GM12878 (cell line): Measurements from ENCODE around the gene INSYN2B. TPM values are rescaled to one million over a fixed set of nuclear protein-coding genes. Genes with fewer than 3 reads are reported as not detected.

Source experiments
- ATAC-seq: fragments of 200-7000 bp; cut with Tn5 transposase; 3 replicates; pipeline ENCODE4 v1.9.1; 2020; ENCODE audit warnings: mild to moderate bottlenecking, moderate library complexity
- BruUV-seq: library from RNA; stranded (reverse); fragments of 400-500 nt; replicated peaks from 2 replicates; lab custom pipeline; 2021; lab: Mats Ljungman, UMichigan
- CTCF ChIA-PET: fragments of 300-600 bp; sonication (Branson Sonifier 250); formaldehyde crosslinking; extraction: SDS; loops from one replicate; lab custom pipeline; 2021; ENCODE audit warnings: inconsistent platforms; lab: Yijun Ruan, JAX
- POLR2A ChIA-PET: fragments of 350-600 bp; formaldehyde crosslinking; extraction: SDS; loops from one replicate; lab custom pipeline; 2021; ENCODE audit warnings: inconsistent platforms; lab: Charles Lee
- RAD21 ChIA-PET: fragments of 300-600 bp; sonication (Branson Sonifier 250); formaldehyde crosslinking; loops from one replicate; lab custom pipeline; 2023; ENCODE audit warnings: antibody characterized with exemption; ENCODE audit not compliant: unreplicated experiment; lab: Charles Lee
- SMC1A ChIA-PET: fragments of 300-600 bp; sonication (Branson Sonifier 250); formaldehyde crosslinking; loops from one replicate; lab custom pipeline; 2023; ENCODE audit not compliant: unreplicated experiment, uncharacterized antibody; lab: Charles Lee
- DNase-seq: peaks from one replicate; pipeline ENCODE4 v3.0.0-alpha.2; 2011; ENCODE audit warnings: low read depth, low spot score
- FAIRE-seq: peaks from 3 replicates; lab custom pipeline; 2011; peaks lifted over from hg19 to GRCh38; lab: Jason Lieb, UNC
- H2AFZ ChIP-seq: 2 replicates; pipeline ENCODE4 v1.6.0; 2011; ENCODE audit warnings: low read depth, low read length, control low read depth; ENCODE audit not compliant: control insufficient read depth
- H3K27ac ChIP-seq: 2 replicates; pipeline ENCODE4 v1.5.1; 2011; ENCODE audit warnings: control low read depth; ENCODE audit not compliant: control insufficient read depth, insufficient read depth
- H3K27me3 ChIP-seq, 2 experiments: replicated peaks in 1 of 2; 2 replicates each; pipeline versions ENCODE4 v1.6.0 to v1.6.1; 2011; ENCODE audit warnings: low read length in 1 of 2; ENCODE audit not compliant: control insufficient read depth in 2 of 2, insufficient read depth in 2 of 2
- H3K36me3 ChIP-seq, 2 experiments: 2 replicates each; pipeline ENCODE4 v1.5.1; 2011; ENCODE audit warnings: low read length in 1 of 2; ENCODE audit not compliant: control insufficient read depth in 2 of 2, insufficient read depth in 2 of 2
- H3K4me1 ChIP-seq: 2 replicates; pipeline ENCODE4 v1.6.1; 2011; ENCODE audit warnings: mild to moderate bottlenecking, low read length, moderate library complexity, mixed read lengths; ENCODE audit not compliant: control insufficient read depth, insufficient read depth
- H3K4me2 ChIP-seq: 2 replicates; pipeline ENCODE4 v1.6.0; 2011; ENCODE audit warnings: control low read depth; ENCODE audit not compliant: control insufficient read depth, insufficient read depth
- H3K4me3 ChIP-seq: fragments of 200-600 bp; sonication (generic); 2 replicates; pipeline ENCODE4 v1.5.1; 2016
- H3K79me2 ChIP-seq: 2 replicates; pipeline ENCODE4 v1.6.0; 2011; ENCODE audit warnings: low read length; ENCODE audit not compliant: control insufficient read depth, insufficient read depth
- H3K9ac ChIP-seq: 2 replicates; pipeline ENCODE4 v1.8.0; 2011; ENCODE audit warnings: low read length, control low read depth, mixed read lengths; ENCODE audit not compliant: control insufficient read depth, insufficient read depth
- H3K9me3 ChIP-seq: replicated peaks from 3 replicates; pipeline ENCODE4 v1.5.1; 2011; ENCODE audit warnings: mild to moderate bottlenecking, low read length; ENCODE audit not compliant: control insufficient read depth, insufficient read depth
- H4K20me1 ChIP-seq: 2 replicates; pipeline ENCODE4 v1.6.0; 2011; ENCODE audit not compliant: control insufficient read depth, insufficient read depth
- CREB1 ChIP-seq: IDR thresholded peaks from 2 replicates; pipeline ENCODE4 v1.6.1; 2012; ENCODE audit warnings: low read depth, mild to moderate bottlenecking, inconsistent platforms
- EGR1 ChIP-seq, 2 experiments: IDR thresholded peaks; 1 replicate in 1 of 2; 2 replicates in 1 of 2; pipeline ENCODE4 v1.6.1; 2011 to 2012; ENCODE audit warnings: low read depth in 2 of 2, low read length in 2 of 2, borderline replicate concordance in 1 of 2, mild to moderate bottlenecking in 1 of 2, moderate library complexity in 1 of 2
- HDAC6 ChIP-seq: fragments of 200-600 bp; sonication (generic); IDR thresholded peaks from one replicate; pipeline ENCODE4 v1.8.0; 2017; ENCODE audit warnings: antibody characterized with exemption; ENCODE audit not compliant: unreplicated experiment
- IRF3 ChIP-seq: fragments of 450-650 bp; IDR thresholded peaks from 2 replicates; pipeline ENCODE4 v1.6.1; 2014; ENCODE audit warnings: mild to moderate bottlenecking
- NR2F1 ChIP-seq: fragments of 450-650 bp; conservative IDR thresholded peaks from 2 replicates; pipeline ENCODE4 v1.6.1; 2017; ENCODE audit warnings: mild to moderate bottlenecking
- SMARCA5 ChIP-seq: fragments of 450-650 bp; IDR thresholded peaks from 2 replicates; pipeline ENCODE4 v1.6.1; 2017; ENCODE audit warnings: mild to moderate bottlenecking
- TARDBP ChIP-seq: IDR thresholded peaks from 2 replicates; pipeline ENCODE4 v1.6.1; 2016; ENCODE audit warnings: borderline replicate concordance
- ZNF24 ChIP-seq: fragments of 450-650 bp; IDR thresholded peaks from 2 replicates; pipeline ENCODE4 v1.6.1; 2017; ENCODE audit warnings: antibody characterized with exemption, mild to moderate bottlenecking
- ZNF622 ChIP-seq: fragments of 450-650 bp; IDR thresholded peaks from 2 replicates; pipeline ENCODE4 v1.6.1; 2017; ENCODE audit warnings: mild to moderate bottlenecking, inconsistent platforms
- WGBS: methylation state at CpG from one replicate; pipeline ENCODE4 v1.1.6; 2016; ENCODE audit warnings: low lambda C conversion rate; ENCODE audit not compliant: insufficient replicate concordance, insufficient coverage; ENCODE audit errors: missing lambda C conversion rate; 5-methylcytosine and 5-hydroxymethylcytosine counted together
- in situ Hi-C: fragments of 300-500 bp; cut with MboI; formaldehyde crosslinking; loops from 9 replicates; pipeline ENCODE4 v1.14.3; 2018; ENCODE audit warnings: mixed read lengths
- intact Hi-C: fragments of 100-400 bp; cut with micrococcal nuclease; formaldehyde crosslinking; loops from one replicate; pipeline ENCODE4 v1.14.2; 2022; ENCODE audit not compliant: unreplicated experiment
- polyA plus RNA-seq, 11 experiments: library from polyadenylated mRNA; depleted of rRNA in 4 of 11; unstranded in 6 of 11; stranded (reverse) in 5 of 11; fragments of >200 nt; fragmentation: Nextera tagmentation in 4 of 11; fragmentation: Illumina TruSeq in 1 of 11; extraction: Ambion mirVana in 4 of 11; extraction: Trizol in 1 of 11; gene quantifications; 1 replicate in 1 of 11; 2 replicates in 10 of 11; pipeline versions ENCODE4 v1.2.1 to v1.2.3, GENCODE V29; 2011 to 2016; ENCODE audit warnings: inconsistent platforms in 2 of 11, missing spikeins in 2 of 11, low read depth in 1 of 11
- total RNA-seq, 4 experiments: library from RNA; depleted of rRNA in 3 of 4; stranded (reverse); fragments of >200 nt in 3 of 4; fragmentation: Illumina TruSeq in 1 of 4; extraction: Trizol in 1 of 4; gene quantifications; 2 replicates each; pipeline versions ENCODE4 v1.2.1 to v1.2.3, GENCODE V29; 2013 to 2021
- TF ChIP-seq, protein P1 (sequence below): fragments of 450-650 bp; IDR thresholded peaks from 2 replicates; pipeline ENCODE4 v1.6.1; 2016; ENCODE audit warnings: mild to moderate bottlenecking, moderate library complexity, borderline replicate concordance

INSYN2B gene
- total and polyA plus RNA-seq, 10 of the 15 experiments (the other 5 are each of a cell fraction or from before 2014, with no cell fraction given): 0.05 to 0.27 (median 0.13) TPM; not detected in 7

DNA sequence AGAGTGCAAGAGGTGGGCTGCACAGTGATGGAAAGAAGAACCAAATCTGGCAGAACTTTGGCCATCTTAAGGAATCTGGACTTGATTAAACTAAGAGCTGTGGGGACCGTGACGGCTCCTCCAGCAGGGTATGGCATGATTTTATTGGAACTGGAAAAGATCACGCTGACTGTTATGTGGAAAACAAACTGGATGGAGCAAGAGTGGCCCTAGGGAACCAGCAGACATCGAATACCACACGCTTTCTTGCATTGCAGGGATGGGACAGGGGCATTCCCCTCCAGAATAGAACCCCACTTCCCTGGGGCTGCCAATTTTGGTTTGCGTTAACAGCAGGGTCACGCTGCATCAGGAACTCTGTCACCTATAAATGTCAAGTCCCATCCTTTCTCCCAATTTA is 38.8 kb downstream of the INSYN2B start:
- RAD21 ChIA-PET: no interaction called here
- ATAC-seq (no peak), FAIRE-seq (no peak), DNase-seq (no peak)
- intact Hi-C loops: no loop called here
- BruUV-seq: no TSS peak
- Histone ChIP-seq H3K4me1 (no peaks in the 10 kb centered on the region), H3K4me2 (no peak overlapping the region), H3K36me3 (peaks cover 0 to 6% of the 10 kb centered on the region in 2 experiments), H3K9ac (no peak overlapping the region), H3K79me2 (no peaks in the 10 kb centered on the region), H2AFZ (no peak overlapping the region), H3K4me3 (no peak overlapping the region), H4K20me1 (no peaks in the 10 kb centered on the region), H3K9me3 (no peaks in the 10 kb centered on the region), H3K27ac (no peak overlapping the region), H3K27me3 (no peaks in the 10 kb centered on the region)
- SMC1A ChIA-PET: no interaction called here
- no peak for TF ChIP-seq ZNF24
- no peak for TF ChIP-seq TARDBP
- TF ChIP-seq, protein P1, sequence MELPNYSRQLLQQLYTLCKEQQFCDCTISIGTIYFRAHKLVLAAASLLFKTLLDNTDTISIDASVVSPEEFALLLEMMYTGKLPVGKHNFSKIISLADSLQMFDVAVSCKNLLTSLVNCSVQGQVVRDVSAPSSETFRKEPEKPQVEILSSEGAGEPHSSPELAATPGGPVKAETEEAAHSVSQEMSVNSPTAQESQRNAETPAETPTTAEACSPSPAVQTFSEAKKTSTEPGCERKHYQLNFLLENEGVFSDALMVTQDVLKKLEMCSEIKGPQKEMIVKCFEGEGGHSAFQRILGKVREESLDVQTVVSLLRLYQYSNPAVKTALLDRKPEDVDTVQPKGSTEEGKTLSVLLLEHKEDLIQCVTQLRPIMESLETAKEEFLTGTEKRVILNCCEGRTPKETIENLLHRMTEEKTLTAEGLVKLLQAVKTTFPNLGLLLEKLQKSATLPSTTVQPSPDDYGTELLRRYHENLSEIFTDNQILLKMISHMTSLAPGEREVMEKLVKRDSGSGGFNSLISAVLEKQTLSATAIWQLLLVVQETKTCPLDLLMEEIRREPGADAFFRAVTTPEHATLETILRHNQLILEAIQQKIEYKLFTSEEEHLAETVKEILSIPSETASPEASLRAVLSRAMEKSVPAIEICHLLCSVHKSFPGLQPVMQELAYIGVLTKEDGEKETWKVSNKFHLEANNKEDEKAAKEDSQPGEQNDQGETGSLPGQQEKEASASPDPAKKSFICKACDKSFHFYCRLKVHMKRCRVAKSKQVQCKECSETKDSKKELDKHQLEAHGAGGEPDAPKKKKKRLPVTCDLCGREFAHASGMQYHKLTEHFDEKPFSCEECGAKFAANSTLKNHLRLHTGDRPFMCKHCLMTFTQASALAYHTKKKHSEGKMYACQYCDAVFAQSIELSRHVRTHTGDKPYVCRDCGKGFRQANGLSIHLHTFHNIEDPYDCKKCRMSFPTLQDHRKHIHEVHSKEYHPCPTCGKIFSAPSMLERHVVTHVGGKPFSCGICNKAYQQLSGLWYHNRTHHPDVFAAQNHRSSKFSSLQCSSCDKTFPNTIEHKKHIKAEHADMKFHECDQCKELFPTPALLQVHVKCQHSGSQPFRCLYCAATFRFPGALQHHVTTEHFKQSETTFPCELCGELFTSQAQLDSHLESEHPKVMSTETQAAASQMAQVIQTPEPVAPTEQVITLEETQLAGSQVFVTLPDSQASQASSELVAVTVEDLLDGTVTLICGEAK: no peak
- no peak for TF ChIP-seq SMARCA5
- no peak for TF ChIP-seq CREB1
- TF ChIP-seq NR2F1: no peak
- TF ChIP-seq HDAC6: no peak
- no peak for TF ChIP-seq ZNF622
- no peak for TF ChIP-seq IRF3
- TF ChIP-seq EGR1 (IDR thresholded peaks at IDR 0.05; ENCODE audit: borderline replicate concordance in 1 of 2, low read depth in 2 of 2, low read length in 2 of 2): no peak
- CTCF ChIA-PET: no interaction called here
- in situ Hi-C loops: no loop called here
- WGBS: 98% methylated on average over 7 of the region's 7 CpGs
- POLR2A ChIA-PET: no interaction called here
